Lung (tissue), 12 donors: ENCODE measurements around the gene MYO18A. TPM values are rescaled to one million over a fixed set of nuclear protein-coding genes. Genes with fewer than 3 reads are reported as not detected.

Source experiments
- ATAC-seq: fragments of 200-7000 bp; cut with Tn5 transposase; one replicate; pipeline ENCODE4 v1.9.1; 2020; ENCODE audit warnings: moderate number of reproducible peaks; ENCODE audit not compliant: insufficient read depth, low FRiP score
- DNase-seq, 3 donors: peaks; one replicate each; pipeline ENCODE4 v3.0.0-alpha.2; 2013 to 2017
- H3K27ac ChIP-seq, 2 donors: one replicate each; pipeline ENCODE4 v1.5.1; 2013; ENCODE audit warnings: mild to moderate bottlenecking in 2 of 2, moderate library complexity in 2 of 2, control low read depth in 1 of 2, inconsistent platforms in 1 of 2, low read depth in 1 of 2, low read length in 1 of 2
- H3K27me3 ChIP-seq, 3 donors: one replicate each; pipeline ENCODE4 v1.5.1; 2013; ENCODE audit warnings: low read length in 2 of 3; ENCODE audit not compliant: control insufficient read depth in 3 of 3, insufficient read depth in 3 of 3
- H3K36me3 ChIP-seq, 4 donors: one replicate each; pipeline ENCODE4 v1.5.1; 2013; ENCODE audit warnings: low read length in 4 of 4, mild to moderate bottlenecking in 1 of 4, moderate library complexity in 1 of 4; ENCODE audit not compliant: control insufficient read depth in 4 of 4, insufficient read depth in 4 of 4
- H3K4me1 ChIP-seq, 5 donors: one replicate each; pipeline ENCODE4 v1.5.1; 2013; ENCODE audit warnings: low read length in 5 of 5, mild to moderate bottlenecking in 2 of 5, moderate library complexity in 1 of 5; ENCODE audit not compliant: control insufficient read depth in 5 of 5, insufficient read depth in 5 of 5
- H3K4me3 ChIP-seq: one replicate; pipeline ENCODE4 v1.5.1; 2013; ENCODE audit warnings: mild to moderate bottlenecking, control low read depth, moderate library complexity
- H3K9ac ChIP-seq, 2 donors: one replicate each; pipeline ENCODE4 v1.5.1; 2013; ENCODE audit warnings: low read length in 2 of 2, control low read depth in 1 of 2; ENCODE audit not compliant: insufficient read depth in 1 of 2
- H3K9me3 ChIP-seq, 4 donors: one replicate each; pipeline ENCODE4 v1.5.1; 2013; ENCODE audit warnings: low read length in 3 of 4, mild to moderate bottlenecking in 1 of 4, moderate library complexity in 1 of 4; ENCODE audit not compliant: control insufficient read depth in 4 of 4, insufficient read depth in 3 of 4
- WGBS, 2 donors: extraction: QIAGEN DNeasy Blood & Tissue Kit; methylation state at CpG; one replicate each; pipeline ENCODE4 v1.1.7; 2013; 5-methylcytosine and 5-hydroxymethylcytosine counted together
- polyA plus RNA-seq, 2 donors: library from polyadenylated mRNA; stranded (reverse); fragments of 200-250 nt; gene quantifications; one replicate each; pipeline ENCODE4 v1.2.1, GENCODE V29; 2013
- total RNA-seq, 2 donors: library from RNA; depleted of rRNA in 1 of 2; stranded (reverse); fragments of >200 nt in 1 of 2; gene quantifications; one replicate each; pipeline ENCODE4 v1.2.1, GENCODE V29; 2014 to 2021
- TF ChIP-seq, protein P1 (sequence below): IDR thresholded peaks from 2 replicates; pipeline ENCODE4 v1.5.1; 2012; ENCODE audit warnings: mild to moderate bottlenecking; ENCODE audit errors: control extremely low read depth, extremely low read depth
- donor health status: control.
- donor health status: control.
- donor health status: Bipolar disorder and iron deficiency.
- donor health status: healthy.
- donor health status: DM: yes; HTN: yes; CAD: no.

The MYO18A gene
- total and polyA plus RNA-seq, 4 donors = 19.0 to 65.2 (median 49.3) TPM

DNA sequence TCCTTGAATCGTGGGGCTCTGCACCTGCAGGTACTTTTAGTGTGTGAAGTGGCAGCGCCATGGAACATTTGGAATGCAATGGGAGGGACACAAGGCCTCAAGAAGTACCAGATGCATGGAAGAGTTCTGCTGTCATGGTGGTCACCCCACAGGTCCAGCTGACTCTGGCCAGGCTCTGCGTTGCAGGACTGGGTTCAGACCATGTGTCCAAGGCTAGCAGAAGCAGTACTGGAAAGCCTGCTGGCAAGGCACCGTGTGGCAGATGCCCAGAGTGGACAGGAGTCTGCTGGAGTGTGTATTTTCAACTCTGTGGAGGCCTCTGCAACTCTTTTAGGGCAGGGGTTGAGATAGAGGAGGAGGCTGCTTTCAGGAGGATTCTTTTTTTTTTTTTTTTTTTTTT, 135.2 kb downstream of the MYO18A start:
- H3K27me3 ChIP-seq = peaks cover 0 to 2% (median 0%) of the 10 kb centered on the region in 3 donors
- peaks cover 0 to 12% (median 6%) of the 10 kb centered on the region in 5 donors for H3K4me1 ChIP-seq
- no peaks in the 10 kb centered on the region for H3K9me3 ChIP-seq
- no peak overlapping the region for H3K27ac ChIP-seq
- H3K9ac ChIP-seq = no peak overlapping the region
- no peak for DNase-seq
- H3K36me3 ChIP-seq = no peaks in the 10 kb centered on the region
- WGBS, 2 donors = 87 to 90% methylated on average over 4 of the region's 4 CpGs
- TF ChIP-seq, protein P1, sequence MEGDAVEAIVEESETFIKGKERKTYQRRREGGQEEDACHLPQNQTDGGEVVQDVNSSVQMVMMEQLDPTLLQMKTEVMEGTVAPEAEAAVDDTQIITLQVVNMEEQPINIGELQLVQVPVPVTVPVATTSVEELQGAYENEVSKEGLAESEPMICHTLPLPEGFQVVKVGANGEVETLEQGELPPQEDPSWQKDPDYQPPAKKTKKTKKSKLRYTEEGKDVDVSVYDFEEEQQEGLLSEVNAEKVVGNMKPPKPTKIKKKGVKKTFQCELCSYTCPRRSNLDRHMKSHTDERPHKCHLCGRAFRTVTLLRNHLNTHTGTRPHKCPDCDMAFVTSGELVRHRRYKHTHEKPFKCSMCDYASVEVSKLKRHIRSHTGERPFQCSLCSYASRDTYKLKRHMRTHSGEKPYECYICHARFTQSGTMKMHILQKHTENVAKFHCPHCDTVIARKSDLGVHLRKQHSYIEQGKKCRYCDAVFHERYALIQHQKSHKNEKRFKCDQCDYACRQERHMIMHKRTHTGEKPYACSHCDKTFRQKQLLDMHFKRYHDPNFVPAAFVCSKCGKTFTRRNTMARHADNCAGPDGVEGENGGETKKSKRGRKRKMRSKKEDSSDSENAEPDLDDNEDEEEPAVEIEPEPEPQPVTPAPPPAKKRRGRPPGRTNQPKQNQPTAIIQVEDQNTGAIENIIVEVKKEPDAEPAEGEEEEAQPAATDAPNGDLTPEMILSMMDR = no peak
- H3K4me3 ChIP-seq = no peak overlapping the region
- ATAC-seq = no peak

DNA sequence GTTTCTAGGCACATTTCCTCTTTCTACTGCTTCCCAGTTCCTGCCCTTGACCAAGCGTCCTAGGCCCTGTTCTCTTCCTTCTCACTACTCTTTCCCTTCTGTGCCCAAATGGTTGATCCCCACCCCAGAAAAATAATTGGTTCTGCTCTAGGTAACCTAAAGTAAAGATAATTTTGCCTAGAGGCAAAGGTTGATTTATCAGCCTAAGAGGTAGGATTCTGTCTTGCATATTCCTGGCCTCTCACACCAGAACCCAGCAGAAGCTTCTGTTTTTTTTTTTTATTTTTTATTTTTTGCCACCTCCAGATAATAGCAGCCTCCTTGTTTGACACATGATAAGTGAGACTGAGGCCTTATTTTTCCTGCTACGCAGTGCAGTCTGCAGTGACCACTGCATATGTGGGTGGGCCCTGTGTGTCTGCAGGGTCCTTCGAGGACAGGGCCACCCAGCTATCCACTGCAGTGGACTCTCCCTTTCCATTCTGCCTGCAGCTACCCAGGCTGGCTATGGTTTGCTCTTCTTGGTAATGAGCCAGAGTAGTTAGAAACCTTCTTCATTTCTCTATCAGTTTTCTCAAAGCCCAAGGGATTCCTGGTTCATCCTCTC, 136.6 kb downstream of the MYO18A start:
- Histone ChIP-seq H3K27me3 (peaks cover 0 to 5% (median 0%) of the 10 kb centered on the region in 3 donors), H3K27ac (no peak overlapping the region), H3K9ac (no peak overlapping the region), H3K9me3 (no peaks in the 10 kb centered on the region), H3K4me1 (peaks cover 0 to 12% (median 6%) of the 10 kb centered on the region in 5 donors), H3K4me3 (no peak overlapping the region), H3K36me3 (no peaks in the 10 kb centered on the region)
- DNase-seq (no peak), ATAC-seq (no peak)
- TF ChIP-seq, protein P1 = no peak
- 75 to 80% methylated on average over 3 of the region's 3 CpGs for WGBS, 2 donors

DNA sequence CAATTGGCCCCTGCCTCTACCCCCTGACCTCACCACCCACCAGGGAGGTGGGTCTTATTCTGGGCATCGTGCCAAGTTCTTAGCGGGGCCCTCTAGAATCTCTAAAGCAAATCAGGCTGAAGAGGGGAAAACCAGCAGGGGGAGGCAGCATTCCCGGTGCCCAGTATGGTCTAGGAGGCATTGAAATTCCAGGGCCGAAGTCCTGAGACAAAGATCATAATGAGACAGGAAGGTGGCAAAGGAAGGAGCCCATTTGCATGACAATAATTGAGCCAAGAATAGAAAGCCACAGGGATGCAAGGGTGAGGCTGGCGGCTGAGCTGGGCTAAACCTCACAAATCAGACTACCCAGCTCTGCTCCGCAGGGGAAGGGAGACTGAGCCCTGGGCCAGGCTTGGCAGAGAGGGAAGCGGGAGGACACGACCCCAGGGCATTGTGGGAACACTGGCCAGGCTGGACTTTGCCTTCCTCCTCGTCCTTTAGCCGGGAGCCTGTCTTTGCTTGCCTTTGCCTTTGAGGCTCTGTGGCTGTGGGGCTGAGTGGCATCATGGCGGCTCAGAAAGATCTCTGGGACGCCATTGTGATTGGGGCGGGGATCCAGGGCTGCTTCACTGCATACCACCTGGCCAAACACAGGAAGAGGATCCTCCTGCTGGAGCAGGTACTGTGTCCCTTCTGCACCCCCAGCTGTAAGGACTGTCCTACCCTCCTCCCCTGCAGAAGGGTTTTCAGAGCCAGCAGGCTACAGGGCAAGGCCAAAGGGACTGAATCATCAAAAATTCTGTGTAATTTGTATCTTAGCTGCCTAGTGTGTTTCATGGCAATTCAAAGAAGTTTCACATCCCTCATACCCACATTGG, 137.3 kb downstream of the MYO18A start, which contains the start of gene PIPOX:
Gene PIPOX, plus strand, starts transcription at position 463 of the 860 bp plus-strand sequence. Its CDS starts 85 bp downstream, at position 548.
- DNase-seq (peak; percentile 91 to 92 (median 92)), ATAC-seq (peak; percentile 58)
- TF ChIP-seq, protein P1 = no peak
- WGBS, 2 donors = 37 to 48% methylated on average over 13 of the region's 13 CpGs
- Histone ChIP-seq H3K4me3 (no peak within 1 kb of the TSS), H3K4me1 (peaks cover 0 to 12% (median 6%) of the 10 kb centered on the region in 5 donors), H3K9me3 (no peaks in the 10 kb centered on the region), H3K27me3 (peaks cover 0 to 11% (median 2%) of the 10 kb centered on the region in 3 donors), H3K36me3 (no peaks in the 10 kb centered on the region), H3K9ac (no peak within 1 kb of the TSS), H3K27ac (peak within 1 kb of the TSS in 1 of 2 donors; percentile 66)
